Kidney (tissue), 14 donors: ENCODE results near the gene KLHL18. TPM values are rescaled to one million over a fixed set of nuclear protein-coding genes. Genes with fewer than 3 reads are reported as not detected.

Experiments used
- DNase-seq, 5 donors: peaks; one replicate each; pipeline ENCODE4 v3.0.0-alpha.2; 2013 to 2020
- FAIRE-seq: peaks from 2 replicates; lab custom pipeline; 2012; peaks lifted over from hg19 to GRCh38; lab: Jason Lieb, UNC
- H3K27ac ChIP-seq, 2 donors: one replicate each; pipeline ENCODE4 v1.7.0; 2013; ENCODE audit warnings: low read depth in 2 of 2, low read length in 2 of 2, inconsistent platforms in 1 of 2
- H3K27me3 ChIP-seq: one replicate; pipeline ENCODE4 v1.7.1; 2013; ENCODE audit warnings: low read length, inconsistent platforms; ENCODE audit not compliant: control insufficient read depth, insufficient read depth
- H3K36me3 ChIP-seq, 3 donors: one replicate each; pipeline versions ENCODE4 v1.7.0 to v1.7.1; 2013; ENCODE audit warnings: low read length in 3 of 3, control low read depth in 1 of 3, inconsistent platforms in 1 of 3; ENCODE audit not compliant: insufficient read depth in 3 of 3, control insufficient read depth in 2 of 3
- H3K4me1 ChIP-seq, 3 donors: one replicate each; pipeline versions ENCODE4 v1.7.0 to v1.7.1; 2013; ENCODE audit warnings: low read length in 3 of 3, inconsistent platforms in 1 of 3, low read depth in 1 of 3; ENCODE audit not compliant: control insufficient read depth in 2 of 3, insufficient read depth in 2 of 3
- H3K4me3 ChIP-seq, 3 donors: one replicate each; pipeline versions ENCODE4 v1.7.0 to v1.8.1; 2013; ENCODE audit warnings: low read length in 3 of 3, control low read depth in 1 of 3, inconsistent platforms in 1 of 3
- H3K9ac ChIP-seq, 3 donors: one replicate each; pipeline versions ENCODE4 v1.7.0 to v1.7.1; 2013; ENCODE audit warnings: low read length in 3 of 3, control low read depth in 1 of 3, inconsistent platforms in 1 of 3
- H3K9me3 ChIP-seq, 3 donors: one replicate each; pipeline versions ENCODE4 v1.7.0 to v1.7.1; 2013; ENCODE audit warnings: low read length in 3 of 3, control low read depth in 1 of 3, inconsistent platforms in 1 of 3; ENCODE audit not compliant: control insufficient read depth in 2 of 3, insufficient read depth in 1 of 3
- intact Hi-C: fragments of 100-400 bp; cut with DNase I; formaldehyde crosslinking; loops from one replicate; pipeline ENCODE4 v1.11.1; 2022
- polyA plus RNA-seq: library from polyadenylated mRNA; stranded (reverse); fragments of 350-450 nt; fragmentation: Illumina TruSeq; extraction: RNeasy Lipid Tissue Mini Kit (QIAGEN cat#74804); gene quantifications from one replicate; pipeline ENCODE4 v1.2.3, GENCODE V29; 2014; ENCODE audit warnings: low read depth, low replicate concordance; ENCODE audit not compliant: insufficient read depth
- total RNA-seq: library from RNA; stranded (reverse); fragmentation: NEBNext Ultra II Directional; extraction: Animal tissue kit (Norgen Biotek cat#: 25700); gene quantifications from one replicate; pipeline ENCODE4 v1.2.1, GENCODE V29; 2021
- TF ChIP-seq, protein P1 (sequence below): IDR thresholded peaks from 3 replicates; pipeline ENCODE4 v1.5.1; 2012; ENCODE audit warnings: mild to moderate bottlenecking, moderate library complexity, borderline replicate concordance; ENCODE audit not compliant: insufficient read depth; ENCODE audit errors: extremely low read depth
- donor health status: control.
- donor health status: control.
- donor health status: control.
- donor health status: control.
- donor health status: control.
- donor health status: DM: yes; HTN: yes; CAD: no.
- donor health status: Normal renal cell carcinoma (clear cell type).

Gene KLHL18
- total and polyA plus RNA-seq, 2 donors from 2014 or later, result 10.6 to 31.1 TPM

- TF ChIP-seq, protein P1, sequence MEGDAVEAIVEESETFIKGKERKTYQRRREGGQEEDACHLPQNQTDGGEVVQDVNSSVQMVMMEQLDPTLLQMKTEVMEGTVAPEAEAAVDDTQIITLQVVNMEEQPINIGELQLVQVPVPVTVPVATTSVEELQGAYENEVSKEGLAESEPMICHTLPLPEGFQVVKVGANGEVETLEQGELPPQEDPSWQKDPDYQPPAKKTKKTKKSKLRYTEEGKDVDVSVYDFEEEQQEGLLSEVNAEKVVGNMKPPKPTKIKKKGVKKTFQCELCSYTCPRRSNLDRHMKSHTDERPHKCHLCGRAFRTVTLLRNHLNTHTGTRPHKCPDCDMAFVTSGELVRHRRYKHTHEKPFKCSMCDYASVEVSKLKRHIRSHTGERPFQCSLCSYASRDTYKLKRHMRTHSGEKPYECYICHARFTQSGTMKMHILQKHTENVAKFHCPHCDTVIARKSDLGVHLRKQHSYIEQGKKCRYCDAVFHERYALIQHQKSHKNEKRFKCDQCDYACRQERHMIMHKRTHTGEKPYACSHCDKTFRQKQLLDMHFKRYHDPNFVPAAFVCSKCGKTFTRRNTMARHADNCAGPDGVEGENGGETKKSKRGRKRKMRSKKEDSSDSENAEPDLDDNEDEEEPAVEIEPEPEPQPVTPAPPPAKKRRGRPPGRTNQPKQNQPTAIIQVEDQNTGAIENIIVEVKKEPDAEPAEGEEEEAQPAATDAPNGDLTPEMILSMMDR, result peak; percentile 1
- peak in 4 of 5 donors; percentile 41 to 72 (median 56) for DNase-seq
- intact Hi-C loops, result no loop called here
- no peak for FAIRE-seq
- no peaks in the 10 kb centered on the region for H3K9me3 ChIP-seq
- peak overlapping the region in 1 of 3 donors; percentile 8 for H3K9ac ChIP-seq
- H3K27ac ChIP-seq, result peak overlapping the region; percentile 10 to 37
- H3K27me3 ChIP-seq, result no peaks in the 10 kb centered on the region
- H3K36me3 ChIP-seq, result peaks cover 0 to 6% (median 3%) of the 10 kb centered on the region in 3 donors
- H3K4me1 ChIP-seq, result peaks cover 3 to 32% (median 26%) of the 10 kb centered on the region in 3 donors
- H3K4me3 ChIP-seq, result peak overlapping the region in 1 of 3 donors; percentile 46
Measured at GRCh38 chr3:47394140-47394870, 111.6 kb downstream of the KLHL18 start.

DNA sequence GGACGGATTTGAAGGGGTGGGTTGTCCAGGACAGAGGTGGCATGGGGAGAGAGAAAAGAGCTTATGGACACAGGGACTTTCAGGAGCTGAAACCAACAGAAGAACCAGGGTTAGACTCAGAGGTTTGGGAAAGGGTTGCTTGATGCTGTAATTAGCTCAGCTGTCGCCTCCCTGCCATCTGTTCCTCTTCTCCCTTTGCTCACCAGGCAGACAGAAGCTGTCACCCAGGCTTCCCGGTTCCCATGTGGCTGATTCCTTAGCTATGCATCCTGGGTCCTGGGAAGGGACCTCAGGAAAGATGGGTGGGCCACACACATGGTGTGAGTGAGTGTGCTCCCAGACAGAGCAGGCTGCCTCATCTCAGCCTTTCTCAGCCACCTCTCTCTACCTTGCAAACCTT, 112.1 kb downstream of the KLHL18 start:
- FAIRE-seq (no peak), DNase-seq (peak in 2 of 5 donors; percentile 17 to 39)
- intact Hi-C loops, result no loop called here
- no peaks in the 10 kb centered on the region for H3K9me3 ChIP-seq
- H3K9ac ChIP-seq, result no peak overlapping the region
- peaks cover 0 to 11% (median 3%) of the 10 kb centered on the region in 3 donors for H3K36me3 ChIP-seq
- TF ChIP-seq, protein P1, result no peak
- no peaks in the 10 kb centered on the region for H3K27me3 ChIP-seq
- no peak overlapping the region for H3K4me3 ChIP-seq
- peaks cover 3 to 32% (median 26%) of the 10 kb centered on the region in 3 donors for H3K4me1 ChIP-seq
- H3K27ac ChIP-seq, result peak overlapping the region in 1 of 2 donors; percentile 9

Other genes with a start within 250 kb of the KLHL18 start
- gene SETD2, start 118.8 kb upstream of the KLHL18 start, total RNA-seq, result 49.9 TPM
- 10.5 TPM for gene SETD2, start 118.8 kb upstream of the KLHL18 start, polyA plus RNA-seq
- 16.9 TPM for gene KIF9, start 145 bp upstream of the KLHL18 start, total RNA-seq
- gene KIF9, start 145 bp upstream of the KLHL18 start, polyA plus RNA-seq, result 32.9 TPM
- gene PTPN23, start 98.1 kb downstream of the KLHL18 start, total RNA-seq, result 48.5 TPM
- gene PTPN23, start 98.1 kb downstream of the KLHL18 start, polyA plus RNA-seq, result 12.6 TPM
- 85.1 TPM for gene SCAP, start 193.0 kb downstream of the KLHL18 start, total RNA-seq
- gene SCAP, start 193.0 kb downstream of the KLHL18 start, polyA plus RNA-seq, result 47.3 TPM
- 28.6 TPM for gene ELP6, start 230.8 kb downstream of the KLHL18 start, total RNA-seq
- gene ELP6, start 230.8 kb downstream of the KLHL18 start, polyA plus RNA-seq, result 46.1 TPM